Activated naive CD4-positive, alpha-beta T cell treated with anti-CD3 and anti-CD28 coated beads for 36 hours (primary cell): ENCODE data around the gene LANCL2. TPM values are rescaled to one million over a fixed set of nuclear protein-coding genes. Genes with fewer than 3 reads are reported as not detected.
A peak's percentile ranks its signal among the peaks of the same experiment; 100 is the strongest.
"Not testable (repeated sequence)": the region's sequence is repeated elsewhere in the genome, so short reads cannot be mapped to it uniquely, and the experiment has no call there.

ENCODE experiments used
- CTCF ChIA-PET: fragments of 350-600 bp; sonication (Branson Sonifier 250); formaldehyde crosslinking; loops from one replicate; lab custom pipeline; 2021; ENCODE audit warnings: antibody characterized with exemption; lab: Charles Lee
- DNase-seq: peaks from one replicate; pipeline ENCODE4 v3.0.0-alpha.2; 2020
- H3K27ac Mint-ChIP-seq: one replicate; pipeline ENCODE4 v1.8.0; 2021; ENCODE audit warnings: mild to moderate bottlenecking, mixed read lengths
- H3K27me3 Mint-ChIP-seq: one replicate; pipeline ENCODE4 v1.8.0; 2021; ENCODE audit warnings: low read depth, mixed read lengths
- H3K36me3 Mint-ChIP-seq: one replicate; pipeline ENCODE4 v1.8.0; 2021; ENCODE audit warnings: low read depth, mixed read lengths
- H3K4me1 Mint-ChIP-seq: one replicate; pipeline ENCODE4 v1.8.0; 2021; ENCODE audit warnings: low read depth, mixed read lengths
- H3K4me3 Mint-ChIP-seq: one replicate; pipeline ENCODE4 v1.8.0; 2021; ENCODE audit warnings: mild to moderate bottlenecking, moderate library complexity, mixed read lengths
- H3K9me3 Mint-ChIP-seq: one replicate; pipeline ENCODE4 v1.8.0; 2021; ENCODE audit warnings: mixed read lengths
- intact Hi-C: fragments of 100-400 bp; cut with micrococcal nuclease; formaldehyde crosslinking; loops from one replicate; pipeline ENCODE4 v1.15.1; 2023
- total RNA-seq, 2 experiments: library from RNA; stranded (reverse); gene quantifications; one replicate each; pipeline ENCODE4 v1.2.3, GENCODE V29; 2021

The LANCL2 gene
- total RNA-seq, 2 experiments from 2014 or later: 10.6 to 11.1 TPM

GRCh38 chr7:55415173-55415778 lies 50.1 kb downstream of the LANCL2 start:
- Mint-ChIP-seq H3K36me3 (peaks cover 2% of the 10 kb centered on the region), H3K27ac (no peak overlapping the region), H3K9me3 (no peaks in the 10 kb centered on the region), H3K27me3 (no peaks in the 10 kb centered on the region), H3K4me1 (peaks cover 2% of the 10 kb centered on the region), H3K4me3 (no peak overlapping the region)
- intact Hi-C loops: loop anchor here (1.0 to 5.0 kb wide), 5 partner anchors 50 to 658 kb away; partner anchors contain the start of genes LANCL2 and SEC61G
- CTCF ChIA-PET: interaction anchor here (0.6 to 2.0 kb wide), 39 partner anchors 9 to 640 kb away, joined by 3 to 21 read pairs (median 4); partner anchors contain the start of gene LANCL2
- DNase-seq: peak; percentile 92

DNA sequence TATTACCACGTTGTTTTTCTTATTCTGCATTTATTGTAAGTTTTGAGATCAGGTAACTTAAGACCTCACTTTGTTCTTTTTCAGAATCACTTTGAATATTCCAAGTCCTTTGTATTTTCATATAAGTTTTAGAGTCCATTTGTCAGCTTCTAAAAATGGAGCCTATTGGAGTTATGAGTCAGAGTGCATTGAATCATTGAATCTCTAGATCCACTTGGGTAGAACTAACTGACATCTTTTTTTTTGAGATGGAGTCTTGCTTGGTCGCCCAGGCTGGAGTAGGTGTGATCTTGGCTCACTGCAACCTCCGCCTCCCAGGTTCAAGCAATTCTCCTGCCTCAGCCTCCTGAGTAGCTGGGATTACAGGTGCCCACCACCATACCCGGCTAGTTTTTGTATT lies 52.3 kb downstream of the LANCL2 start:
- not testable (repeated sequence) for H3K9me3 Mint-ChIP-seq, H3K4me3 Mint-ChIP-seq, H3K36me3 Mint-ChIP-seq, DNase-seq, H3K27me3 Mint-ChIP-seq, H3K4me1 Mint-ChIP-seq, H3K27ac Mint-ChIP-seq
- intact Hi-C loops: loop anchor here (5.0 kb wide), 1 partner anchor 660 kb away; the partner anchor contains the start of gene SEC61G
- CTCF ChIA-PET: interaction anchor here (0.6 to 1.3 kb wide), 3 partner anchors 120 to 138 kb away, joined by 3 to 6 read pairs (median 4); no protein-coding TSS in a partner anchor

- H3K27me3 Mint-ChIP-seq: no peaks in the 10 kb centered on the region
- CTCF ChIA-PET: interaction anchor here (1.3 to 2.2 kb wide), 2 partner anchors 10 to 141 kb away, joined by 4 to 10 read pairs; no protein-coding TSS in a partner anchor
- H3K27ac Mint-ChIP-seq: no peak overlapping the region
- no peaks in the 10 kb centered on the region for H3K9me3 Mint-ChIP-seq
- intact Hi-C loops: no loop called here
- H3K4me1 Mint-ChIP-seq: no peaks in the 10 kb centered on the region
- no peaks in the 10 kb centered on the region for H3K36me3 Mint-ChIP-seq
- H3K4me3 Mint-ChIP-seq: no peak overlapping the region
- no peak for DNase-seq
Observed at GRCh38 chr7:55420530-55420929, 55.4 kb downstream of the LANCL2 start.

- Mint-ChIP-seq H3K4me1 (peaks cover 15% of the 10 kb centered on the region), H3K4me3 (no peak overlapping the region), H3K9me3 (no peaks in the 10 kb centered on the region), H3K36me3 (peaks cover 9% of the 10 kb centered on the region), H3K27ac (no peak overlapping the region), H3K27me3 (no peaks in the 10 kb centered on the region)
- CTCF ChIA-PET: interaction anchor here (0.6 to 1.9 kb wide), 4 partner anchors 8 to 144 kb away, joined by 3 to 8 read pairs (median 4); no protein-coding TSS in a partner anchor
- DNase-seq: no peak
- intact Hi-C loops: no loop called here
Observed at GRCh38 chr7:55423277-55423711, 58.2 kb downstream of the LANCL2 start.

- no peak for DNase-seq
- H3K36me3 Mint-ChIP-seq: peaks cover 9% of the 10 kb centered on the region
- CTCF ChIA-PET: interaction anchor here (0.6 to 1.9 kb wide), 4 partner anchors 8 to 144 kb away, joined by 3 to 8 read pairs (median 4); no protein-coding TSS in a partner anchor
- no peaks in the 10 kb centered on the region for H3K27me3 Mint-ChIP-seq
- intact Hi-C loops: no loop called here
- H3K4me1 Mint-ChIP-seq: peaks cover 15% of the 10 kb centered on the region
- H3K9me3 Mint-ChIP-seq: no peaks in the 10 kb centered on the region
- no peak overlapping the region for H3K4me3 Mint-ChIP-seq
- H3K27ac Mint-ChIP-seq: no peak overlapping the region
Observed at GRCh38 chr7:55423891-55424290, 58.8 kb downstream of the LANCL2 start.

GRCh38 chr7:55425141-55425752 lies 60.1 kb downstream of the LANCL2 start:
- intact Hi-C loops: no loop called here
- Mint-ChIP-seq H3K27ac (no peak overlapping the region), H3K4me3 (no peak overlapping the region), H3K27me3 (no peaks in the 10 kb centered on the region), H3K36me3 (peaks cover 9% of the 10 kb centered on the region), H3K4me1 (peaks cover 15% of the 10 kb centered on the region), H3K9me3 (no peaks in the 10 kb centered on the region)
- CTCF ChIA-PET: interaction anchor here (1.0 to 1.9 kb wide), 2 partner anchors 10 kb away, joined by 5 to 8 read pairs; no protein-coding TSS in a partner anchor
- no peak for DNase-seq

- Mint-ChIP-seq H3K27ac (peak overlapping the region; percentile 23), H3K27me3 (no peaks in the 10 kb centered on the region), H3K4me1 (peaks cover 15% of the 10 kb centered on the region), H3K4me3 (no peak overlapping the region), H3K9me3 (no peaks in the 10 kb centered on the region), H3K36me3 (peaks cover 9% of the 10 kb centered on the region)
- CTCF ChIA-PET: interaction anchor here (1.1 to 2.1 kb wide), 2 partner anchors 35 to 107 kb away, joined by 3 to 9 read pairs; no protein-coding TSS in a partner anchor
- no peak for DNase-seq
- intact Hi-C loops: loop anchor here (1.0 kb wide), 1 partner anchor 90 kb away; no protein-coding TSS in a partner anchor
Observed at GRCh38 chr7:55426676-55427075, 61.5 kb downstream of the LANCL2 start.

DNA sequence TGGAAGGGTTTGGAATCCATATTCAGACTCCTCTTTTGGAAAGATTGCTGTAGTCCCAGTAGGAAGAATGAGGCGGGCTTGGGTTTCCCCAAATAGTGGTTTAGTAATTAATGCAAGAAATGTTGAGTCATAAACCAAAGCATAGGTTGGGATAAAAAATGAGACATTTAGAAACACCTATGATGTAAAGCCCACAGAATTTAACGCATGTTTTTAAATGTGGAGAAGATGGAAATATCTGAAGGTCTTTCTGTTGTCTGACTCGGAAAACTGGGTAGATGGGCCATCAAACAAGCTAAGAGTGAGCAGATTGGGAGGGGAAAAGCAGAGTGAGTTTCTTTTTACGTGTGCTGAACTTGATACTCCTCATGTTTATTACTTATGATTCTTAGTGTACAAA lies 62.2 kb downstream of the LANCL2 start:
- peak; percentile 29 for DNase-seq

DNA sequence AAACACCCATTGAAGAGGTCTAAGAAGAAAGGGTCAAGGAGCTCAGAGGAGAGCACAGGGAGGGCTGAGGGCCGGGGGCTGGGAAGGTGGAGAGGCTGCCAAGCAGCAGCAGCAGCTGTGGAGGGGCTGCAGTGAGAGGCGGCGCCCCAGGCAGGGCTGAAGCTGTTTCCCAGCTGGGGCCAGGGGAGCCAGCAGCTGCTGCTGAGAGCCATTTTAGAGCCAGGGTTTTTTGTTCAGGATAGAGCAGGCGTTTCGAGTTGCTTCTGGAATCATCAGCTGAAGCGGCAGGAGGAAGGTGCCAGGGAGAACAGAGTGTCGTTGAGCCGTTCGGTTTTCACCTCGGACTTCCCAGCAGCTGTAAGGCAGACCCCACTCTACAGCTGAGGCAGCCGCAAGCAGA lies 62.7 kb downstream of the LANCL2 start:
- no peak for DNase-seq
- Mint-ChIP-seq H3K4me3 (no peak overlapping the region), H3K27ac (peak overlapping the region; percentile 69), H3K27me3 (no peaks in the 10 kb centered on the region), H3K4me1 (peaks cover 21% of the 10 kb centered on the region), H3K9me3 (no peaks in the 10 kb centered on the region), H3K36me3 (peaks cover 9% of the 10 kb centered on the region)
- intact Hi-C loops: loop anchor here (1.0 kb wide), 1 partner anchor 89 kb away; no protein-coding TSS in a partner anchor
- CTCF ChIA-PET: interaction anchor here (0.9 to 2.1 kb wide), 4 partner anchors 12 to 166 kb away, joined by 4 to 9 read pairs (median 8); no protein-coding TSS in a partner anchor

More for the DNA sequence above, 62.2 kb downstream of the LANCL2 start:
- H3K9me3 Mint-ChIP-seq: no peaks in the 10 kb centered on the region
- H3K36me3 Mint-ChIP-seq: peaks cover 9% of the 10 kb centered on the region
- intact Hi-C loops: loop anchor here (1.0 kb wide), 1 partner anchor 89 kb away; no protein-coding TSS in a partner anchor
- H3K27ac Mint-ChIP-seq: peak overlapping the region; percentile 69
- peaks cover 16% of the 10 kb centered on the region for H3K4me1 Mint-ChIP-seq
- H3K27me3 Mint-ChIP-seq: no peaks in the 10 kb centered on the region
- CTCF ChIA-PET: interaction anchor here (1.1 to 2.1 kb wide), 4 partner anchors 12 to 146 kb away, joined by 3 to 9 read pairs (median 8); no protein-coding TSS in a partner anchor
- H3K4me3 Mint-ChIP-seq: no peak overlapping the region

DNA sequence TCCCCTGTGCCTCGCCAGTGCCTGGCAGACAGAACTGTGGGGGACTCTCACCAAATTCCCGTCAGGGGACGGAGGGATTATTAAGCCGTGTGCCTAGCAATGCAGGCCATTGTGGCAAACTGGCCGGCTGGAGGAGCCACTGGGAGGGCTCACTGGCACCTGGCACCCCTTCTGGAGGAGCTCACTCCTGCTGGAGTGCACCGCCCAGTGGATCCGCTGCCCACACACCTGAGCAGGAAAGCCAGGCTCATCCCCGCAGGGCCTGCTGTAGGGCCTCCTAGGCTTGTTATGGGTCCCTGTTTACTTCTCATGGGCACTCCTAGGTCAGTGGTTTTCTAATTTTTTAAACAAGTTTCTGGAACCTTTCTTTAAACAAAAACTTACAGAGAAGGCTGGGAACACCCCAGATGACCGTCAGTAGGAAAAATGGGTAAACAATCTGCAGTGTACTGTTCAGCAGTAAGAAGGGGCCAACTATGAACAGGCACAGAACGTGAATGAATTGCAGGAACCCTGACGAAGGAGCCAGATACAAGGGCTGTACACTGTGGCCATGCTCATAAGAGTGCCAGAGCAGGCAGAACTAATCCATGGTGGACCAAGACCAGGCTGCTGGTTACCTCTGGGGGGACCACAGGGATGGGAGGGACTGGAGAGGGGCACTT lies 64.8 kb downstream of the LANCL2 start:
- DNase-seq: no peak
- intact Hi-C loops: loop anchor here (5.0 kb wide), 3 partner anchors 77 to 522 kb away; partner anchors contain the start of gene MRPS17
- H3K27me3 Mint-ChIP-seq: no peaks in the 10 kb centered on the region
- H3K36me3 Mint-ChIP-seq: peaks cover 9% of the 10 kb centered on the region
- no peak overlapping the region for H3K27ac Mint-ChIP-seq
- H3K9me3 Mint-ChIP-seq: no peaks in the 10 kb centered on the region
- no peak overlapping the region for H3K4me3 Mint-ChIP-seq
- H3K4me1 Mint-ChIP-seq: peaks cover 33% of the 10 kb centered on the region
- CTCF ChIA-PET: no interaction called here

DNA sequence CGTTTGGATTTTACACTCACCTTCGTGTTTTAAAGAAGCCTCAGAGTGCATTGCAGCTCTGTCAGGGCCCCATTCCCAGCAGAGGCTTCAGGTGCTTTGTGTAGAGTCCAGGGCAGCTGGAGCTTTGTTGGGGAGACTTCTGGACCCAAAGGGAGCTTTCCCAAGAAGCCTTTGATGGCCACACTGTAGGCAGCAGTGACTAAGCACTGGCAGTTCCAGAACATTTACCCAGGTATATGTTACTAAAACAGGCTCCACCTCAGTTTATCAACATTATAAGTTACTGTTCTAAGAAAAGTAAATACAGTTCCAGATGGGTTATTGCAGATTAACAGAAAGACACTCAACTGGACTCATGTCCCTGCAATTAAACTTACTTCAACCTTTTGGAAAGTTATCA lies 66.8 kb downstream of the LANCL2 start:
- Mint-ChIP-seq H3K36me3 (peaks cover 3% of the 10 kb centered on the region), H3K27ac (no peak overlapping the region), H3K4me1 (peaks cover 41% of the 10 kb centered on the region), H3K27me3 (no peaks in the 10 kb centered on the region), H3K4me3 (no peak overlapping the region), H3K9me3 (no peaks in the 10 kb centered on the region)
- intact Hi-C loops: loop anchor here (5.0 kb wide), 3 partner anchors 75 to 520 kb away; partner anchors contain the start of gene MRPS17
- CTCF ChIA-PET: interaction anchor here (0.8 to 2.7 kb wide), 8 partner anchors 13 to 532 kb away, joined by 3 to 9 read pairs (median 4); no protein-coding TSS in a partner anchor
- no peak for DNase-seq
